ENCODE data around the gene KLK4. TPM values are rescaled to one million over a fixed set of nuclear protein-coding genes. Genes with fewer than 3 reads are reported as not detected.

KLK4 gene, protein sequence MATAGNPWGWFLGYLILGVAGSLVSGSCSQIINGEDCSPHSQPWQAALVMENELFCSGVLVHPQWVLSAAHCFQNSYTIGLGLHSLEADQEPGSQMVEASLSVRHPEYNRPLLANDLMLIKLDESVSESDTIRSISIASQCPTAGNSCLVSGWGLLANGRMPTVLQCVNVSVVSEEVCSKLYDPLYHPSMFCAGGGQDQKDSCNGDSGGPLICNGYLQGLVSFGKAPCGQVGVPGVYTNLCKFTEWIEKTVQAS
- total RNA-seq (2016; rRNA removed; fragmentation: Illumina TruSeq; extraction: Trizol) (not detected in 2 replicates), polyA plus RNA-seq (2011; rRNA removed) (not detected in 2 replicates), polyA minus RNA-seq (2011; rRNA and poly(A)+ RNA removed; ENCODE audit: low replicate concordance) (not detected in 2 replicates), Bru-seq, nascent RNA (not detected), BruChase-seq, experiment 1, labeled RNA remaining after a 6-hour chase (not detected), BruChase-seq, experiment 2, labeled RNA remaining after a 2-hour chase (not detected)
- not detected in 2 replicates for total RNA-seq (2016; cell fraction: cytosol; rRNA removed; fragmentation: Illumina TruSeq; extraction: Trizol; ENCODE audit: low read depth)
- not detected in 2 replicates for total RNA-seq (2016; cell fraction: insoluble cytoplasmic fraction; rRNA removed; fragmentation: Illumina TruSeq; extraction: Trizol)
- total RNA-seq (2016; cell fraction: membrane; rRNA removed; fragmentation: Illumina TruSeq; extraction: Trizol): not detected in 2 replicates
- total RNA-seq (2016; cell fraction: nucleus; rRNA removed; fragmentation: Illumina TruSeq; extraction: Trizol): not detected in 2 replicates
- polyA plus RNA-seq (2011; cell fraction: cytosol; rRNA removed): not detected in 2 replicates
- polyA plus RNA-seq (2011; cell fraction: nucleus; rRNA removed): not detected in 2 replicates
- not detected in 2 replicates for polyA plus RNA-seq (2012)
- polyA plus RNA-seq (2016; cell fraction: cytosol; fragmentation: Illumina TruSeq; extraction: Trizol; ENCODE audit: low read depth): not detected in 2 replicates
- not detected in 2 replicates for polyA plus RNA-seq (2016; cell fraction: insoluble cytoplasmic fraction; fragmentation: Illumina TruSeq; extraction: Trizol; ENCODE audit: low read depth)
- not detected in 2 replicates for polyA plus RNA-seq (2016; cell fraction: membrane; fragmentation: Illumina TruSeq; extraction: Trizol; ENCODE audit: low read depth)
- polyA plus RNA-seq (2016; cell fraction: nucleus; fragmentation: Illumina TruSeq; extraction: Trizol; ENCODE audit: insufficient read depth, low read depth): not detected in 2 replicates
- not detected in 2 replicates for polyA minus RNA-seq (2011; cell fraction: cytosol; rRNA and poly(A)+ RNA removed)
- not detected in 2 replicates for polyA minus RNA-seq (2011; cell fraction: nucleus; rRNA and poly(A)+ RNA removed)
- long read RNA-seq, experiment 1: 0 reads
- long read RNA-seq, experiment 2: 0 reads

DNA sequence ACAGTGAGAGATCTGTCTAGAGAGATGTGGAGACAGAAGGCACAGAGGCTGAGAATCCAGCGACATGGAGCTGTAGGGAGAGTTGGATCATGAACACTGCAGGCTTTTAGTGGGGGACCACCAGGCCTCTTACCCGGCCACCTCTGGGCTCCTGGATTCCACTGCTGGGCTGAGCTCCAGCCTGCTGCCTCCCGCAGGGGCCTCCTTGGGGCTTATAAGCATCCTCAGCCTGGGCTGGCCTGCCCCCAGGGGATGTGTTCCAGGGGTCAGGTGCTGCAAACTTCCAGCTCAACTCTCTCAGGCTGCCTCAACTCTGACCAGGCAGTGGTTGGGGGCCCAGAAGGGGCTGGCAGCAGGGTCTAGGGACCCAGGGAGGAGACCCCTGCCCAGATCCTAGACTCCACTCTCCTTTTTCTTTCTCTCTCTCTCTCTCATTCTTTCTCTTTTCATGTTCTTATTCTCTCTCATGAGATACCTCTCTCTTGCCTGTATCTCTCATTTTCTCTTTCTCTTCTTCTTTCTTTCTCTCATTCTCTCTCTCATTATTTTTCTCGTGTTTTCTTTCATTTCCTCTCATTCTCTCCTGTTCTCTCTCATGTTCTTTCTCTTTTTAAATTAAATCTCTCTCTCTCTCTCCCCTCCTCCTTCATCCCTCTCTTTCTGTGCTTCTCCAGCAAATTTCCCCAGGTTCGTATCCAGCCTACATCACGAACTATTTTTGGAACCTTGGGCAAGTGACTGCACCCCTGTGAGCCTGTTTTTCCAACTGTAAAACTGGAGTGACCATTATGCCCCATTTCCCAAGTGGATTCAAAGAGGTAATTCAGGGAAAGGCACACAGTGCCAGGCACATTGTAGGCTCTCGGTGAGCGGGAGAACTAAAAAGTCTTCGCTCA is at the start of gene KLK4:
TSS of gene KLK4 (minus strand) at position 190 of the 896 bp plus-strand sequence. CDS start 657 bp downstream, outside the sequence.
- CTCF ChIA-PET (ENCODE audit: low intra/inter-chr PET ratio, low total read pairs): no interaction called here
- no peak within 1 kb of the TSS for H3K4me2 ChIP-seq (ENCODE audit: low read depth, low read length)
- intact Hi-C loops (cut with micrococcal nuclease; ENCODE audit: unreplicated experiment): no loop called here
- no peaks in the 10 kb centered on the region for H3K79me2 ChIP-seq (ENCODE audit: insufficient read depth, low read length)
- H3K36me3 ChIP-seq (replicated peaks in 1 of 2; ENCODE audit: control insufficient read depth in 1 of 2, insufficient read depth in 2 of 2, low read length in 2 of 2): no peaks in the 10 kb centered on the region
- FAIRE-seq (no peak), ATAC-seq (no peak), DNase-seq (ENCODE audit: low spot score) (no peak)
- H3K4me1 ChIP-seq (ENCODE audit: insufficient read depth, low read length): no peaks in the 10 kb centered on the region
- H3K4me3 ChIP-seq (replicated peaks in 1 of 3; ENCODE audit: insufficient read depth in 1 of 3, low read depth in 2 of 3, low read length in 3 of 3): no peak within 1 kb of the TSS
- POLR2A ChIA-PET: no interaction called here
- H3K9me3 ChIP-seq (ENCODE audit: low read length): no peaks in the 10 kb centered on the region
- no peaks in the 10 kb centered on the region for H4K20me1 ChIP-seq (ENCODE audit: insufficient read depth, low read length)
- H3K27ac ChIP-seq (ENCODE audit: extremely low read length, insufficient read depth, low read length): no peak within 1 kb of the TSS
- TF ChIP-seq, protein P1, sequence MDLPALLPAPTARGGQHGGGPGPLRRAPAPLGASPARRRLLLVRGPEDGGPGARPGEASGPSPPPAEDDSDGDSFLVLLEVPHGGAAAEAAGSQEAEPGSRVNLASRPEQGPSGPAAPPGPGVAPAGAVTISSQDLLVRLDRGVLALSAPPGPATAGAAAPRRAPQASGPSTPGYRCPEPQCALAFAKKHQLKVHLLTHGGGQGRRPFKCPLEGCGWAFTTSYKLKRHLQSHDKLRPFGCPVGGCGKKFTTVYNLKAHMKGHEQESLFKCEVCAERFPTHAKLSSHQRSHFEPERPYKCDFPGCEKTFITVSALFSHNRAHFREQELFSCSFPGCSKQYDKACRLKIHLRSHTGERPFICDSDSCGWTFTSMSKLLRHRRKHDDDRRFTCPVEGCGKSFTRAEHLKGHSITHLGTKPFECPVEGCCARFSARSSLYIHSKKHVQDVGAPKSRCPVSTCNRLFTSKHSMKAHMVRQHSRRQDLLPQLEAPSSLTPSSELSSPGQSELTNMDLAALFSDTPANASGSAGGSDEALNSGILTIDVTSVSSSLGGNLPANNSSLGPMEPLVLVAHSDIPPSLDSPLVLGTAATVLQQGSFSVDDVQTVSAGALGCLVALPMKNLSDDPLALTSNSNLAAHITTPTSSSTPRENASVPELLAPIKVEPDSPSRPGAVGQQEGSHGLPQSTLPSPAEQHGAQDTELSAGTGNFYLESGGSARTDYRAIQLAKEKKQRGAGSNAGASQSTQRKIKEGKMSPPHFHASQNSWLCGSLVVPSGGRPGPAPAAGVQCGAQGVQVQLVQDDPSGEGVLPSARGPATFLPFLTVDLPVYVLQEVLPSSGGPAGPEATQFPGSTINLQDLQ (CRISPR knock-in tag; IDR thresholded peaks at IDR 0.05): no peak
- TF ChIP-seq NFYB (CRISPR knock-in tag; IDR thresholded peaks at IDR 0.05): no peak
- no peak for TF ChIP-seq ZNF772 (CRISPR knock-in tag; IDR thresholded peaks at IDR 0.05)
- no peak for TF ChIP-seq RNF219 (CRISPR knock-in tag; IDR thresholded peaks at IDR 0.05)
- TF ChIP-seq ZNF143 (CRISPR knock-in tag; IDR thresholded peaks at IDR 0.05): no peak
- no peak for TF ChIP-seq RNF2 (conservative IDR thresholded peaks at IDR 0.05; ENCODE audit: low read depth)
- TF ChIP-seq RFX5 (IDR thresholded peaks at IDR 0.05; ENCODE audit: low read depth, low read length): no peak
- no peak for TF ChIP-seq REXO4 (CRISPR knock-in tag; IDR thresholded peaks at IDR 0.05; ENCODE audit: borderline replicate concordance)
- TF ChIP-seq SMAD9 (CRISPR knock-in tag; IDR thresholded peaks at IDR 0.05): no peak
- WGBS (ENCODE audit: low lambda C conversion rate): 28% methylated on average over 6 of the region's 9 CpGs
- no TSS peak for BruUV-seq (replicated peaks)
- no peak within 1 kb of the TSS for H2AFZ ChIP-seq (ENCODE audit: low read length)
- no peak within 1 kb of the TSS for H3K9ac ChIP-seq (ENCODE audit: insufficient read depth, low read depth, low read length)
- in situ Hi-C loops (cut with HindIII; ENCODE audit: extremely low pct_ligation_motif_present, low pct_unique_long_range_greater_than_20kb): no loop called here
- H3K27me3 ChIP-seq (ENCODE audit: control insufficient read depth in 1 of 2, insufficient read depth in 2 of 2, low read length in 2 of 2): peaks cover 3 to 39% of the 10 kb centered on the region in 2 experiments
